NCI-H460 (cell line): Measurements from ENCODE around the gene GPR52. TPM values are rescaled to one million over a fixed set of nuclear protein-coding genes. Genes with fewer than 3 reads are reported as not detected.

ENCODE experiments used
- DNase-seq: peaks from one replicate; pipeline ENCODE4 v3.0.0-alpha.2; 2016; ENCODE audit warnings: low read depth; ENCODE audit errors: extremely low read depth
- total RNA-seq: library from RNA; depleted of rRNA; stranded (reverse); fragments of >200 nt; shearing (Covaris generic); gene quantifications from 2 replicates; pipeline ENCODE4 v1.2.3, GENCODE V29; 2014

Gene GPR52
- total RNA-seq, 1 experiment from 2014 or later = 1.0 TPM

DNA sequence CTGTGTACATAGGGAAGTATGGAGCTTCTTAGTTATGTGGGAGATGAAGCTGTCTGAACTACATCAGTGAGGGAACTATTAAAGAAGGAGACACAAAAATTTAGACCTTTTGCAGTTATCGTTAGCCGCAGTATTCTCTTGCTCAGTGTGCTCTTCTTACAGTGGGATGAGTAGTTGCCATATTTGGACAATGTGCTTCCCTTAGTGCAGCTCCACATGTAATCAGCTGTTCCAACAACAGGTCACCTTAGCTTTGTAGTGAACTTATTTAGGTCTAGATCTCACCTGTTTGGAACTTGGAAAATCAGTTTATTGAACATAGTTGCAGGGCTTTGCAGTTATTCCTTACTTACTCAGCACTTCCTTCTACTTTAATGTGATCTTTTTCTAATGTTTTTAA, 18.1 kb downstream of the GPR52 start:
- no peak for DNase-seq

DNA sequence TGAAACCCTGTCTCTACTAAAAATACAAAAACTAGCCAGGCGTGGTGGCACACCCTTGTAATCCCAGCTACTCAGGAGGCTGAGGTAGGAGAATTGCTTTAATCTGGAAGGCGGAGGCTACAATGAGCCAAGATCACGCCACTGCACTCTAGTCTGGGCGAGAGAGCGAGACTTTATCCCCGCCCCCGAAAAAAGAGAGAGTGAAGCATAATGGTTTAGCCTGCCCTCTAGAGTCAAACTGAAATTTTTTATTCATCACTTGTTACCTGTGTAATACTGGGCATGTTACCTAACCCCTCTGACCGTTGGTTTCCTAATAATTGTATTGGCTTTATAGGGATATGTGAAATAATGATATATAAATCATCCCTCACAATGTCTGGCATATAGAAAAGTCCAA, 18.8 kb downstream of the GPR52 start:
- no peak for DNase-seq

GRCh38 chr1:174469052-174469451, 21.3 kb downstream of the GPR52 start:
- DNase-seq = no peak

DNA sequence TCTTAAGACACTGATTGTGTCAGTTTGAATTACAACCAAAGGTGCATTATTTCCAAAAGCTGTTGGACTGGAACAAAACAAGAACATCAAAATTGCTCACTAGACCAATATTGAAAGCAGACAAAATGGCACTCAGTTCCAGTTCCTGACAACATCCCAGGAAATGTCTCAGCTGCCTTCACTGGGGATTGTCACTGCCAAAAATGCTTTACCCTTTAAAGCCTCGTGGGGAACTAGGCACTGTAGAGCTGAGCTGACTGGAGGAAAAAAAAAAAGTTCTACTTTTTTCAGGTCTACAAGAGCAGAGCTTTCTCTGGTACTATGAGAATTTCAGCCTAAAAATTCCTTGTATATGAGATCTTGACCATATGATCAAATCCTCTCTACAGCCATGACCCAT, 21.9 kb downstream of the GPR52 start:
- DNase-seq = no peak

GRCh38 chr1:174479281-174479680, 31.5 kb downstream of the GPR52 start:
- DNase-seq = no peak

- DNase-seq = no peak
Measured at GRCh38 chr1:174480324-174480723, 32.6 kb downstream of the GPR52 start.

DNA sequence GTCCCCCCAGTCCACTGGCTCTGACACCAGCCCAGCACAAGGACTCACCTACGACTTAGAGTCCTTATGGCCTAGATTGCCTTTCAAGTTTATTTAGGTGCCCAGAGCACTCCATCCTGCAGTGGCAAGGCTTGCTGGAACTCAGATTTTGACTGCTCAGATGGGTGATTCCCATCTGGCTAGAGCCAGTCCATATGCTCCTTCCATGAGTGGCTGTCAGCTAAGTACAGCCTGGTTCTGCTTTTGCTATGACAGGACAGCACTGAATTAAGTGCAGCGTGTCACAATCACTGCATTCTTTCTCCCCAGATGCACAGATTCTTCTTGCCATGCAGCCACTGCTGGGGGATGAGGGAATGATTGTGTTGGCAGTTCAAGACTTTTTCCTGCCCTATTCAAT, 43.8 kb downstream of the GPR52 start:
- no peak for DNase-seq

DNA sequence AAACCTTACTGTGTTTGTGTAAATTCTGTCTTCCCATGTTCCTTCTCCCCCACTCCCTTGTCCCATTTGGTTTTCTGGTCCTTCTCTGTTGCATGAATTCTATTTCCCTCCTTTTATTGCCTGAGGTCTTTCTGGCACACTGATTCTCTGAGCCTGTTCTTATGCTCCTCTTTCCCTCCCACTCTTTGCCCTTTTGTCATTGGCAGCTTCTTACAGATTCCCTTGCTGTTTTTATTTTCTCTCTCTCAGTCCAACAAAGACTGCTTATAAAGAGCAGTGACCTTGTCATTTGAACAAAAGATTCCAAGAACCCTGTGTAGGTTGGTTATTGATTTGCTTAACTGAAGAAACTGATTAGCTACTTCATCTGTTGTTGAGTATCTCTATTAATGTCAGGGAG, 49.7 kb downstream of the GPR52 start:
- DNase-seq = no peak
